Tibial artery (tissue), 4 donors: Measurements from ENCODE around the gene FREM3.
"Not testable (repeated sequence)": the region's sequence is repeated elsewhere in the genome, so short reads cannot be mapped to it uniquely, and the experiment has no call there.

Experiments used
- DNase-seq, 2 donors: peaks; one replicate each; pipeline ENCODE4 v3.0.0-alpha.2; 2019
- H3K27ac ChIP-seq, 2 donors: fragments of 200-600 bp; sonication (generic) in 1 of 2; 1 replicate in 1 of 2; 2 replicates in 1 of 2; pipeline ENCODE4 v1.5.1; 2018 to 2019; ENCODE audit warnings: mild to moderate bottlenecking in 1 of 2
- H3K27me3 ChIP-seq, 2 donors: fragments of 200-600 bp; sonication (generic) in 1 of 2; one replicate each; pipeline versions ENCODE4 v1.5.1 to v1.6.0; 2016 to 2019
- H3K36me3 ChIP-seq, 3 donors: fragments of 200-600 bp; sonication (generic) in 2 of 3; one replicate each; pipeline ENCODE4 v1.5.1; 2016 to 2019; ENCODE audit warnings: mild to moderate bottlenecking in 2 of 3
- H3K4me1 ChIP-seq, 4 donors: fragments of 200-600 bp; sonication (generic) in 2 of 4; 1 replicate in 3 of 4; 2 replicates in 1 of 4; pipeline ENCODE4 v1.5.1; 2016 to 2019
- H3K4me3 ChIP-seq, 2 donors: fragments of 200-600 bp; sonication (generic) in 1 of 2; 1 replicate in 1 of 2; 2 replicates in 1 of 2; pipeline ENCODE4 v1.5.1; 2018 to 2019; ENCODE audit warnings: mild to moderate bottlenecking in 2 of 2
- H3K9me3 ChIP-seq, 3 donors: fragments of 200-600 bp; sonication (generic) in 1 of 3; one replicate each; pipeline ENCODE4 v1.5.1; 2016 to 2019
- CTCF ChIP-seq, 2 experiments: fragments of 200-600 bp in 1 of 2; fragments of 450-650 bp in 1 of 2; IDR thresholded peaks; one replicate each; pipeline ENCODE4 v1.5.1; 2017 to 2019; ENCODE audit warnings: antibody characterized with exemption in 2 of 2, mild to moderate bottlenecking in 1 of 2, moderate library complexity in 1 of 2
- intact Hi-C: fragments of 100-400 bp; cut with DNase I; formaldehyde crosslinking; loops from one replicate; pipeline ENCODE4 v1.15.0; 2023; ENCODE audit warnings: low total_unique reads

Gene FREM3

GRCh38 chr4:143700416-143701352, at the start of gene FREM3:
TSS of gene FREM3 (minus strand) at chr4:143700675. CDS start at chr4:143700675, 0 bp downstream.
- no peak within 1 kb of the TSS for H3K27ac ChIP-seq
- no peak for DNase-seq
- intact Hi-C loops = no loop called here
- H3K9me3 ChIP-seq = no peaks in the 10 kb centered on the region
- H3K36me3 ChIP-seq = no peaks in the 10 kb centered on the region
- H3K27me3 ChIP-seq = peaks cover 0 to 28% of the 10 kb centered on the region in 2 donors
- peaks cover 0 to 19% (median 16%) of the 10 kb centered on the region in 4 donors for H3K4me1 ChIP-seq
- peak within 1 kb of the TSS; percentile 40 to 54 for H3K4me3 ChIP-seq
- no peak for TF ChIP-seq CTCF (IDR thresholded peaks at IDR 0.05)

- TF ChIP-seq CTCF (IDR thresholded peaks at IDR 0.05) = no peak
- intact Hi-C loops = no loop called here
- H3K27ac ChIP-seq = no peak overlapping the region
- no peak overlapping the region for H3K4me3 ChIP-seq
- DNase-seq = no peak
- H3K36me3 ChIP-seq = no peaks in the 10 kb centered on the region
- no peaks in the 10 kb centered on the region for H3K9me3 ChIP-seq
- no peaks in the 10 kb centered on the region for H3K27me3 ChIP-seq
- H3K4me1 ChIP-seq = peaks cover 0 to 5% (median 0%) of the 10 kb centered on the region in 4 donors
These were observed 45.4 kb upstream of the FREM3 start for GRCh38 chr4:143745874-143746273.

GRCh38 chr4:143743591-143743990, 43.1 kb upstream of the FREM3 start:
- no peak for TF ChIP-seq CTCF (IDR thresholded peaks at IDR 0.05)
- Histone ChIP-seq H3K27ac (no peak overlapping the region), H3K4me3 (no peak overlapping the region), H3K9me3 (no peaks in the 10 kb centered on the region), H3K36me3 (no peaks in the 10 kb centered on the region), H3K4me1 (peaks cover 0 to 5% (median 0%) of the 10 kb centered on the region in 4 donors), H3K27me3 (no peaks in the 10 kb centered on the region)
- no peak for DNase-seq
- intact Hi-C loops = no loop called here

GRCh38 chr4:143742834-143743233, 42.4 kb upstream of the FREM3 start:
- no peak overlapping the region for H3K4me3 ChIP-seq
- H3K27ac ChIP-seq = no peak overlapping the region
- no peaks in the 10 kb centered on the region for H3K36me3 ChIP-seq
- peaks cover 0 to 5% (median 0%) of the 10 kb centered on the region in 4 donors for H3K4me1 ChIP-seq
- H3K27me3 ChIP-seq = no peaks in the 10 kb centered on the region
- intact Hi-C loops = no loop called here
- no peak for DNase-seq
- no peaks in the 10 kb centered on the region for H3K9me3 ChIP-seq
- no peak for TF ChIP-seq CTCF (IDR thresholded peaks at IDR 0.05)

GRCh38 chr4:143736861-143737260, 36.4 kb upstream of the FREM3 start:
- Histone ChIP-seq H3K4me3 (no peak overlapping the region), H3K9me3 (no peaks in the 10 kb centered on the region), H3K36me3 (no peaks in the 10 kb centered on the region), H3K27me3 (no peaks in the 10 kb centered on the region), H3K27ac (no peak overlapping the region), H3K4me1 (no peaks in the 10 kb centered on the region)
- no peak for TF ChIP-seq CTCF (IDR thresholded peaks at IDR 0.05)
- no peak for DNase-seq
- intact Hi-C loops = no loop called here

GRCh38 chr4:143736061-143736460, 35.6 kb upstream of the FREM3 start:
- H3K36me3 ChIP-seq, H3K27me3 ChIP-seq, H3K27ac ChIP-seq, H3K9me3 ChIP-seq, DNase-seq, H3K4me1 ChIP-seq, H3K4me3 ChIP-seq, intact Hi-C loops: not testable (repeated sequence)
